Activated B cell treated with CpG ODN at 0.5 μM for 24 hours (primary cell): Measurements from ENCODE around the gene DUSP6. TPM values are rescaled to one million over a fixed set of nuclear protein-coding genes. Genes with fewer than 3 reads are reported as not detected.

Experiments used
- ATAC-seq: fragments of 200-7000 bp; cut with Tn5 transposase; one replicate; pipeline ENCODE4 v1.10.0; 2021; ENCODE audit warnings: low read depth, mild to moderate bottlenecking, moderate library complexity
- CTCF ChIA-PET: fragments of 350-600 bp; sonication (Branson Sonifier 250); formaldehyde crosslinking; loops from one replicate; lab custom pipeline; 2021; ENCODE audit warnings: antibody characterized with exemption; lab: Charles Lee
- POLR2A ChIA-PET: fragments of 350-600 bp; sonication (Branson Sonifier 250); formaldehyde crosslinking; loops from one replicate; lab custom pipeline; 2021; ENCODE audit warnings: antibody characterized with exemption; lab: Charles Lee
- DNase-seq: peaks from one replicate; pipeline ENCODE4 v3.0.0; 2022
- H3K27ac Mint-ChIP-seq: one replicate; pipeline ENCODE4 v1.8.0; 2020; ENCODE audit warnings: mixed read lengths
- H3K27me3 Mint-ChIP-seq: one replicate; pipeline ENCODE4 v1.8.0; 2021; ENCODE audit warnings: mixed read lengths
- H3K36me3 Mint-ChIP-seq: one replicate; pipeline ENCODE4 v1.8.0; 2021; ENCODE audit warnings: low read depth, mixed read lengths
- H3K4me1 Mint-ChIP-seq: one replicate; pipeline ENCODE4 v1.8.0; 2021; ENCODE audit warnings: mixed read lengths
- H3K4me3 Mint-ChIP-seq: one replicate; pipeline ENCODE4 v1.8.0; 2020; ENCODE audit warnings: mild to moderate bottlenecking, mixed read lengths
- H3K9me3 Mint-ChIP-seq: one replicate; pipeline ENCODE4 v1.8.0; 2020; ENCODE audit warnings: mixed read lengths
- intact Hi-C: fragments of 100-400 bp; cut with micrococcal nuclease; formaldehyde crosslinking; loops from one replicate; pipeline ENCODE4 v1.15.1; 2024
- total RNA-seq: library from RNA; stranded (reverse); gene quantifications from 2 replicates; pipeline ENCODE4 v1.2.3, GENCODE V29; 2022
- TF ChIP-seq, protein P1 (sequence below): fragments of 200-600 bp; IDR thresholded peaks from one replicate; pipeline ENCODE4 v1.8.0; 2022; ENCODE audit warnings: antibody characterized with exemption, mild to moderate bottlenecking

DUSP6 gene
- total RNA-seq, 1 donor from 2014 or later = 1.6 TPM

DNA sequence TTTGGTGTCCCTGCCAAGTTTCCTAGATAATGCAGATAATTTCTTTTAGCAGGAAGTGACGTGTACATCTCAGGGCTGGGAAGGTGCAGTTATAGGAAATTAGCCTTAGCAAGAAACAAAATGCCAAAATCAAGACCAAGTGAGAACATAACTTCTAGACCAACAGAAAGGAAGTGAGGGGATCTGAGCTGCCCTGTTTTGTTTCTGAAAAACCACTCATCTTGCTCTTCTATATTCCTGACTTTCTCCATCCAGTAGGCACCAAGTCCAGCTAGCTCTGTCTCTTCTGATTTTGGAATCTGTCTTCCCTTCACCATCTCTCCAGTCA, 23.9 kb upstream of the DUSP6 start:
- no peak overlapping the region for H3K27ac Mint-ChIP-seq
- no peaks in the 10 kb centered on the region for H3K36me3 Mint-ChIP-seq
- H3K4me3 Mint-ChIP-seq = no peak overlapping the region
- no peaks in the 10 kb centered on the region for H3K9me3 Mint-ChIP-seq
- TF ChIP-seq, protein P1, sequence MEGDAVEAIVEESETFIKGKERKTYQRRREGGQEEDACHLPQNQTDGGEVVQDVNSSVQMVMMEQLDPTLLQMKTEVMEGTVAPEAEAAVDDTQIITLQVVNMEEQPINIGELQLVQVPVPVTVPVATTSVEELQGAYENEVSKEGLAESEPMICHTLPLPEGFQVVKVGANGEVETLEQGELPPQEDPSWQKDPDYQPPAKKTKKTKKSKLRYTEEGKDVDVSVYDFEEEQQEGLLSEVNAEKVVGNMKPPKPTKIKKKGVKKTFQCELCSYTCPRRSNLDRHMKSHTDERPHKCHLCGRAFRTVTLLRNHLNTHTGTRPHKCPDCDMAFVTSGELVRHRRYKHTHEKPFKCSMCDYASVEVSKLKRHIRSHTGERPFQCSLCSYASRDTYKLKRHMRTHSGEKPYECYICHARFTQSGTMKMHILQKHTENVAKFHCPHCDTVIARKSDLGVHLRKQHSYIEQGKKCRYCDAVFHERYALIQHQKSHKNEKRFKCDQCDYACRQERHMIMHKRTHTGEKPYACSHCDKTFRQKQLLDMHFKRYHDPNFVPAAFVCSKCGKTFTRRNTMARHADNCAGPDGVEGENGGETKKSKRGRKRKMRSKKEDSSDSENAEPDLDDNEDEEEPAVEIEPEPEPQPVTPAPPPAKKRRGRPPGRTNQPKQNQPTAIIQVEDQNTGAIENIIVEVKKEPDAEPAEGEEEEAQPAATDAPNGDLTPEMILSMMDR = no peak
- intact Hi-C loops = no loop called here
- H3K27me3 Mint-ChIP-seq = no peaks in the 10 kb centered on the region
- ATAC-seq = no peak
- ChIA-PET POLR2A (no interaction called here), CTCF (no interaction called here)
- H3K4me1 Mint-ChIP-seq = no peaks in the 10 kb centered on the region
- no peak for DNase-seq

DNA sequence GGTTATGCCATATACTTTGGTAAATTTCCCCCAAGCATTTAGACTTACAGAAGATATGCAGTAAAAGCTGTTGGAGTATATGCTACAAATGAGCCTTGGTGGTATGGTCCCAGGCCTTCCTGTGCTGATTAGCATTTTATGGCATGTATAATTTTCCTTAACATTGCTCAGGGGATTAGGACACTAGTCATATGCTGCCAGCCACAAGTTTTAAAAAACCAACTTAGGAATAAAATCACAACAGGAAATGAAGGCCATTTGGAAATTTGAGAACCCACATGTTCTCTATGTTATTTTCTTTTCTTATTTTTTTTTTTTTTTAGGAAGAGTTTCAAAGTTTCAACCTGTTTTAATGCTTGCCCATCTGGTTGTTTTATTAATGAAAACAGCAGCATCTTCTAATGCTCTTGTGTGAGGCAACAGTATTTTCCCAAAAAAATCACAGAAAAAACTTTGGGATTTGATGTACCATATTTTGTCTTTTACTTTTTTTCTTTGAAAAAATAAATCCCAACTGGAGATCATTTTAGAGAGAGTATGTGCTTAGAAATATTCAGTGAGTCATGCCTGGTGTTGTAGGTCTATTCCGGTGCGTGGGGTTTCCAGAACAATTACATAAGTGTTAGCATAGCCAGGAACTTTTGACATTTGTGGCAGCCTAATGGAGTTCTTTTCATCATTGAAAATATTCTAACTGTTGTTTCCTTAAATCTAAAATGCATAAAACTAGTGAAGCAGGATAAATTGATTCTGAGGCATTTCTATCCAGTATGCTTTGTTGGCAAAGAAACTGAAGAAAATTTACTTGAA, 21.7 kb upstream of the DUSP6 start:
- Mint-ChIP-seq H3K4me3 (no peak overlapping the region), H3K4me1 (peaks cover 4% of the 10 kb centered on the region), H3K27me3 (no peaks in the 10 kb centered on the region), H3K36me3 (no peaks in the 10 kb centered on the region), H3K27ac (no peak overlapping the region), H3K9me3 (no peaks in the 10 kb centered on the region)
- POLR2A ChIA-PET = no interaction called here
- intact Hi-C loops = no loop called here
- DNase-seq (no peak), ATAC-seq (no peak)
- TF ChIP-seq, protein P1 = no peak
- CTCF ChIA-PET = no interaction called here

DNA sequence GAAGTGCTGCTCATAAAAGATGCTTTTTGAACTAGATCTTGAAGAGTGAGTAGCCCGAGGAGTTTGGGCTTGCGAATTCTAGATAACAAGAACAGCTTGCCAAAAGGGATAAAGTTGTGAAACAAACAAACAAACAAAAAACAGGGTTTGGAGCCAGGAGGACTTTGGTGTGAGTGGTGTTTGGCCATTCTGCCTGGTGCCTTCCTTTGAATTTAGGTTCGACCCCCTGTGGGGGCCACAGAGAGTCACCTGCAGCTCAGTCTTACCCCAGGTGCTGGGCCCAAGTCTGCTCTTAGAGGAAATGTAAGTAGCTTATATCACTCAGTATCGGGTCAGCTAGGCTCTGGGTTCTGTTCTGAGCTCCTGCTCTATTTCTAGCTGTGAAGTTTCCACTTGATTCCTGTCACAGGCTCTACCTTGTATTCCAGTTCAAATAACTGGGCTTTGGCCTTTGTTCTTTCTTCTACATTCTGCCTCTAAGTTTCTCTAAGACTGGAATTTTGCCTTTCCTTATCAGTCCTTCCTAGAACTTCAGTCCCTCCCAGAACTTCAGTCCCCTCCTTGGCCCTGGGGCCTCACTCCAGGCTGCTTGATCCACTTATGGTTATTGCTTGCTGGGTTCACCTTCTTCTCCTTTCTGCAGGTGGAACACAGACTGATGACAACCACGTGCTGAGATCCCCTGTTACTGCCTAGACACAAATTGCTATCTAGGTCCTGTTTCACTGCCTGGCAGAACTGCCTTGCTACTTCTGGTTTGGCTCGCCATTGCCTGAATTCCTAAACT, 20.5 kb upstream of the DUSP6 start:
- no peak overlapping the region for H3K27ac Mint-ChIP-seq
- TF ChIP-seq, protein P1 = no peak
- DNase-seq (no peak), ATAC-seq (no peak)
- POLR2A ChIA-PET = no interaction called here
- CTCF ChIA-PET = no interaction called here
- intact Hi-C loops = no loop called here
- no peaks in the 10 kb centered on the region for H3K9me3 Mint-ChIP-seq
- no peaks in the 10 kb centered on the region for H3K27me3 Mint-ChIP-seq
- no peaks in the 10 kb centered on the region for H3K36me3 Mint-ChIP-seq
- H3K4me1 Mint-ChIP-seq = peaks cover 4% of the 10 kb centered on the region
- H3K4me3 Mint-ChIP-seq = no peak overlapping the region

DNA sequence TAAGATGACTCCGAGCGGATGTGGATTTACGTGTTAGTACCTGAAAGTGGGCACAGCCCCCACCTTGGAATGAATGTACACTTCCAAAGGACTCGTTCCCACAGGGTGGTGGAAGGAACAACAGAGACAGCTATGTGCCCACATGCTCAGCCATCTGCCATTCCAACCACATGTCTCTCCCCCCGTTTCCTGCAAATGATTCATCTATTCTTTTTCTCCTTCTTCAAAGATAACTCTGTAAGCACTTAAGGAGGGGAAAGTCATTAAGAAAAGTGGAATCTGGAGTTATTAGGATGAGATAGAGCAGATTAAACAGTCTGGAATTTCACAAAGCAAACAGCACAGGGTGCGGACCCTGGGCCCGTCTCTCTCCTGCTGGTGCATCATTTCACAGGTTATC, 18.5 kb upstream of the DUSP6 start:
- DNase-seq (no peak), ATAC-seq (no peak)
- Mint-ChIP-seq H3K9me3 (no peaks in the 10 kb centered on the region), H3K36me3 (no peaks in the 10 kb centered on the region), H3K27ac (no peak overlapping the region), H3K27me3 (no peaks in the 10 kb centered on the region), H3K4me3 (no peak overlapping the region), H3K4me1 (peaks cover 4% of the 10 kb centered on the region)
- intact Hi-C loops = no loop called here
- POLR2A ChIA-PET = no interaction called here
- CTCF ChIA-PET = no interaction called here
- TF ChIP-seq, protein P1 = no peak

DNA sequence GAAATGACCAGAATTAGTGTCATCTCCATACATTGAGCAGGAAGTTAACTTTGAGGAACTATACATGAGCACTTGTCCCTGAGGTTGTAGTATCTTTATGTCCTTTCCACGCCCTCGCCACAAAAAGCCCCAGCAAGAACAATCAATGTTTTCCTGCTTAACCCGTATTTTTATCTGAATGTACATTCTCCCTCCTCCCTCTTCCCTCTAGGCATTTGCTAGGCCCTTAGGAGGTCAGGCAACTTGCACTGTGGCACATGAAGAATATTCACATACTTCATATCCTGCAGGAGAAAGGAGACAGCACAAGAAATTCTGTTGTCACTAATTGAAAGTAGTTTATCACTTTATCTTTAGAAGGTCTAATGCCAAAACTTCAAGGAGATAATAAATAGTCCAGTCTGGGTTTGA, 18.1 kb upstream of the DUSP6 start:
- intact Hi-C loops = no loop called here
- no peak for ATAC-seq
- no peak overlapping the region for H3K27ac Mint-ChIP-seq
- no peaks in the 10 kb centered on the region for H3K36me3 Mint-ChIP-seq
- CTCF ChIA-PET = no interaction called here
- H3K4me3 Mint-ChIP-seq = no peak overlapping the region
- peaks cover 4% of the 10 kb centered on the region for H3K4me1 Mint-ChIP-seq
- POLR2A ChIA-PET = no interaction called here
- H3K9me3 Mint-ChIP-seq = no peaks in the 10 kb centered on the region
- TF ChIP-seq, protein P1 = no peak
- DNase-seq = no peak
- no peaks in the 10 kb centered on the region for H3K27me3 Mint-ChIP-seq
